ENCODE measurements around the gene SUPT3H. TPM values are rescaled to one million over a fixed set of nuclear protein-coding genes. Genes with fewer than 3 reads are reported as not detected.

SUPT3H gene
- polyA plus RNA-seq, 3 donors: 22.1 to 24.9 (median 23.0) TPM

- no peak for DNase-seq (ENCODE audit: extremely low read depth in 1 of 11, low read depth in 9 of 11, low spot score in 4 of 11)
Measured at GRCh38 chr6:44808148-44808547, 569.6 kb downstream of the SUPT3H start.

GRCh38 chr6:44806656-44807055 is 571.1 kb downstream of the SUPT3H start:
- no peak for DNase-seq (ENCODE audit: extremely low read depth in 1 of 11, low read depth in 9 of 11, low spot score in 4 of 11)

GRCh38 chr6:44805238-44805846 is 572.4 kb downstream of the SUPT3H start:
- no peak for DNase-seq (ENCODE audit: extremely low read depth in 1 of 11, low read depth in 9 of 11, low spot score in 4 of 11)

- no peak for DNase-seq (ENCODE audit: extremely low read depth in 1 of 11, low read depth in 9 of 11, low spot score in 4 of 11)
Measured at GRCh38 chr6:44804546-44805159, 573.1 kb downstream of the SUPT3H start.

GRCh38 chr6:44804016-44804415 is 573.7 kb downstream of the SUPT3H start:
- no peak for DNase-seq (ENCODE audit: extremely low read depth in 1 of 11, low read depth in 9 of 11, low spot score in 4 of 11)

GRCh38 chr6:44800784-44801592 is 576.7 kb downstream of the SUPT3H start:
- DNase-seq (ENCODE audit: extremely low read depth in 1 of 11, low read depth in 9 of 11, low spot score in 4 of 11): no peak

GRCh38 chr6:44800171-44800783 is 577.5 kb downstream of the SUPT3H start:
- DNase-seq (ENCODE audit: extremely low read depth in 1 of 11, low read depth in 9 of 11, low spot score in 4 of 11): peak; percentile 10 to 61 (median 29)

GRCh38 chr6:44797746-44798145 is 580.0 kb downstream of the SUPT3H start:
- DNase-seq (ENCODE audit: extremely low read depth in 1 of 11, low read depth in 9 of 11, low spot score in 4 of 11): no peak

- DNase-seq (ENCODE audit: extremely low read depth in 1 of 11, low read depth in 9 of 11, low spot score in 4 of 11): no peak
Measured at GRCh38 chr6:44795326-44795725, 582.4 kb downstream of the SUPT3H start.

GRCh38 chr6:44789806-44790205 is 587.9 kb downstream of the SUPT3H start:
- peak in 2 of 11 donors; percentile 9 to 21 for DNase-seq (ENCODE audit: extremely low read depth in 1 of 11, low read depth in 9 of 11, low spot score in 4 of 11)

GRCh38 chr6:44789061-44789460 is 588.7 kb downstream of the SUPT3H start:
- DNase-seq (ENCODE audit: extremely low read depth in 1 of 11, low read depth in 9 of 11, low spot score in 4 of 11): no peak

GRCh38 chr6:44788387-44788981 is 589.2 kb downstream of the SUPT3H start:
- DNase-seq (ENCODE audit: extremely low read depth in 1 of 11, low read depth in 9 of 11, low spot score in 4 of 11): no peak

- DNase-seq (ENCODE audit: extremely low read depth in 1 of 11, low read depth in 9 of 11, low spot score in 4 of 11): no peak
Measured at GRCh38 chr6:44787254-44787834, 590.4 kb downstream of the SUPT3H start.

- no peak for DNase-seq (ENCODE audit: extremely low read depth in 1 of 11, low read depth in 9 of 11, low spot score in 4 of 11)
Measured at GRCh38 chr6:44785130-44785529, 592.6 kb downstream of the SUPT3H start.

GRCh38 chr6:44784195-44784594 is 593.5 kb downstream of the SUPT3H start:
- no peak for DNase-seq (ENCODE audit: extremely low read depth in 1 of 11, low read depth in 9 of 11, low spot score in 4 of 11)

GRCh38 chr6:44782892-44783291 is 594.8 kb downstream of the SUPT3H start:
- no peak for DNase-seq (ENCODE audit: extremely low read depth in 1 of 11, low read depth in 9 of 11, low spot score in 4 of 11)

- no peak for DNase-seq (ENCODE audit: extremely low read depth in 1 of 11, low read depth in 9 of 11, low spot score in 4 of 11)
Measured at GRCh38 chr6:44781912-44782597, 595.7 kb downstream of the SUPT3H start.

- DNase-seq (ENCODE audit: extremely low read depth in 1 of 11, low read depth in 9 of 11, low spot score in 4 of 11): no peak
Measured at GRCh38 chr6:44780161-44780560, 597.6 kb downstream of the SUPT3H start.

Data from renal cortex interstitium (tissue), 11 donors.